ENCODE measurements around the gene SRGAP1. TPM values are rescaled to one million over a fixed set of nuclear protein-coding genes. Genes with fewer than 3 reads are reported as not detected.

The SRGAP1 gene
- total RNA-seq, 1 donor, result 25.8 TPM

DNA sequence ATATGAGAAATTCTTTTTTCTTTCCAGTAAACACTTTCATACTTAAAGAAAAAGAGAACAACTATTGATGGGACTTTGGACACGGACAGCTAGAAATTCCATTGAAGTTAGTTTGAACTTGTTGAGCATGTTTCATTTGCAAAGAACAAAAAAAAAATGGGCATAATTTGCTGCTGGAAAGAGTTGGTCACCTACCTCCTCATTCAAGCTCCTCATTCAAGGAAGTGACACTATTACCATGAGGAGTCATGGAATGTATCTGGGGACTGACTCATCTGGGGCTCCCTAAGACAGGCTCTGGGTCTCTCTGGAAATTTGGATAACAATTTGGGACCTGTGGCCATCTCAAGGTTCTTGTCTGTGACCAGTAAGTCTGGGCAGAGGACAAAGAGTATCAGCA lies 327.2 kb downstream of the SRGAP1 start:
- no peak for TF ChIP-seq CTCF (IDR thresholded peaks at IDR 0.05; ENCODE audit: insufficient read depth, low read length)
- DNase-seq (ENCODE audit: low read depth), result peak; percentile 51
- H3K4me3 ChIP-seq (ENCODE audit: low read depth, low read length), result no peak overlapping the region

GRCh38 chr12:64172143-64172970 lies 327.9 kb downstream of the SRGAP1 start:
- TF ChIP-seq CTCF (IDR thresholded peaks at IDR 0.05; ENCODE audit: insufficient read depth, low read length), result no peak
- H3K4me3 ChIP-seq (ENCODE audit: low read depth, low read length), result no peak overlapping the region
- DNase-seq (ENCODE audit: low read depth), result no peak

DNA sequence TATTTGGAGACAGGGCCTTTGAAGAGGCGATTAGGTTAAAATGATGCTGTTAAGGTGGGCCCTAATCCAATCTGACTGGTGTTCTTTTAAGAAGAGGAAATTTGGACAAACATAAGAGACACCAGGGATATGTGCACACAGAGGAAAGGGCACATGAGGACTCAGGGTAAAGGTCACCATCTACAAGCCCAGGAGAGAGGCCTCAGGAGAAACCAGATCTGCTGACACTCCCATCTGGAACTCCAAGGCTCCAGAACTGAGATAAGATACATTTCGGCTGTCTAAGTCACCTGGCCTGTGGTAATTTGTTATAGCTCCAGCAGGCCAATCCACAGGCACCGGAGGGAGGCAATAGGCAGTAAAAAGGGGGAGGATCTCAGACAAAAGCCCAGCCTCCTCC lies 329.0 kb downstream of the SRGAP1 start:
- TF ChIP-seq CTCF (IDR thresholded peaks at IDR 0.05; ENCODE audit: insufficient read depth, low read length), result no peak
- no peak for DNase-seq (ENCODE audit: low read depth)

DNA sequence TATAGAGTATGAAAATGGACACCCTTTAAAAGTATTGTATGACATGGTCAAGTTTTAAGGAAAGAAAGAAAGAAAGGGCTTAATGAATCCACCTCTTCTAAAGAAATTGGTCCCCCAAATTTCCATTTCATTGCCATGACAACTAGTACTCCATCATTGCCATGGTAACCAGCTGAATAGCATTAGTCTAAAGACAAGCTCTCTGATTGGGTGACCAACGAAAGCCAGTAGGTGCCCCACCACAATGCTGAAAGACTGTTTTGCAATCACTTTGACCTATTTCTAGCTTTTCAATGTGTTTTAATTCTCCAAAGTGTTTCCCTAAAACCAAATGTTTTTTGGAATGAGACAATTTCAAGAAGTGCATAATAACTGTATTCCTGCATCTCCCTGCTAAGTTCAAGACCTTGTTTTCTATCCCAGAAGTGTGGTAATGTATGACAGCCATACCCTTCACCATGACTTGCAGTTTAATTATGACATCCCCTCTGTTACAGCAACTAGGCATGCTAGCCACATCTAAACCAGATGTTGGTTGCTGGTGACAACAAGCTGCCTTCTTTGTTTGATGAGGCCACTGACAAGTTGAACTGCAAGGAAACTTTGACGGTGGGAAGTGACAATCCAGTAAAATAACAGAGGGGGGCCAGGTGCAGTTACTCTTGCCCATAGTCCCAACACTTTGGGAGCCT lies 330.9 kb downstream of the SRGAP1 start:
- DNase-seq (ENCODE audit: low read depth), result peak; percentile 43
- H3K4me3 ChIP-seq (ENCODE audit: low read depth, low read length), result no peak overlapping the region
- no peak for TF ChIP-seq CTCF (IDR thresholded peaks at IDR 0.05; ENCODE audit: insufficient read depth, low read length)

More for the DNA sequence above, 329.0 kb downstream of the SRGAP1 start:
- H3K4me3 ChIP-seq (ENCODE audit: low read depth, low read length), result no peak overlapping the region

GRCh38 chr12:64177001-64177400 lies 332.5 kb downstream of the SRGAP1 start:
- DNase-seq (ENCODE audit: low read depth), result no peak
- no peak for TF ChIP-seq CTCF (IDR thresholded peaks at IDR 0.05; ENCODE audit: insufficient read depth, low read length)
- H3K4me3 ChIP-seq (ENCODE audit: low read depth, low read length), result no peak overlapping the region

GRCh38 chr12:64178122-64178521 lies 333.6 kb downstream of the SRGAP1 start:
- TF ChIP-seq CTCF (IDR thresholded peaks at IDR 0.05; ENCODE audit: insufficient read depth, low read length), result no peak

More at GRCh38 chr12:64178122-64178521, 333.6 kb downstream of the SRGAP1 start:
- DNase-seq (ENCODE audit: low read depth), result peak; percentile 96
- H3K4me3 ChIP-seq (ENCODE audit: low read depth, low read length), result no peak overlapping the region
